ENCODE data around the gene CEP41.
A peak's percentile ranks its signal among the peaks of the same experiment; 100 is the strongest.

The CEP41 gene

GRCh38 chr7:130369110-130369711, 71.6 kb downstream of the CEP41 start:
- peak; percentile 72 to 85 for DNase-seq (ENCODE audit: low read depth in 1 of 2, low spot score in 1 of 2)

GRCh38 chr7:130367836-130368746, 72.7 kb downstream of the CEP41 start:
- H3K27ac ChIP-seq (replicated peaks), result no peak overlapping the region
- H3K4me3 ChIP-seq (replicated peaks; ENCODE audit: insufficient read depth, low read length), result no peak overlapping the region
- TF ChIP-seq SPI1 (IDR thresholded peaks at IDR 0.05; ENCODE audit: borderline replicate concordance, low read depth), result no peak
- TF ChIP-seq POLR2AphosphoS5 (IDR thresholded peaks at IDR 0.05; ENCODE audit: low read depth), result no peak
- no peak for TF ChIP-seq GABPA (IDR thresholded peaks at IDR 0.05; ENCODE audit: low read depth)
- no peak for TF ChIP-seq REST (IDR thresholded peaks at IDR 0.05; ENCODE audit: insufficient replicate concordance, low read depth)
- no peak for TF ChIP-seq CTCF (IDR thresholded peaks at IDR 0.05; ENCODE audit: insufficient read depth, low read length)
- H3K27me3 ChIP-seq (ENCODE audit: insufficient read depth, poor library complexity, severe bottlenecking), result no peaks in the 10 kb centered on the region
- no peak for DNase-seq (ENCODE audit: low read depth in 1 of 2, low spot score in 1 of 2)

More at GRCh38 chr7:130369110-130369711, 71.6 kb downstream of the CEP41 start:
- Histone ChIP-seq H3K4me3 (replicated peaks; ENCODE audit: insufficient read depth, low read length) (no peak overlapping the region), H3K27me3 (ENCODE audit: insufficient read depth, poor library complexity, severe bottlenecking) (no peaks in the 10 kb centered on the region), H3K27ac (replicated peaks) (peak overlapping the region; percentile 30)
- TF ChIP-seq GABPA (IDR thresholded peaks at IDR 0.05; ENCODE audit: low read depth), result no peak
- TF ChIP-seq CTCF (IDR thresholded peaks at IDR 0.05; ENCODE audit: insufficient read depth, low read length), result no peak
- peak; percentile 60 for TF ChIP-seq POLR2AphosphoS5 (IDR thresholded peaks at IDR 0.05; ENCODE audit: low read depth)
- no peak for TF ChIP-seq REST (IDR thresholded peaks at IDR 0.05; ENCODE audit: insufficient replicate concordance, low read depth)
- peak; percentile 91 for TF ChIP-seq SPI1 (IDR thresholded peaks at IDR 0.05; ENCODE audit: borderline replicate concordance, low read depth)

DNA sequence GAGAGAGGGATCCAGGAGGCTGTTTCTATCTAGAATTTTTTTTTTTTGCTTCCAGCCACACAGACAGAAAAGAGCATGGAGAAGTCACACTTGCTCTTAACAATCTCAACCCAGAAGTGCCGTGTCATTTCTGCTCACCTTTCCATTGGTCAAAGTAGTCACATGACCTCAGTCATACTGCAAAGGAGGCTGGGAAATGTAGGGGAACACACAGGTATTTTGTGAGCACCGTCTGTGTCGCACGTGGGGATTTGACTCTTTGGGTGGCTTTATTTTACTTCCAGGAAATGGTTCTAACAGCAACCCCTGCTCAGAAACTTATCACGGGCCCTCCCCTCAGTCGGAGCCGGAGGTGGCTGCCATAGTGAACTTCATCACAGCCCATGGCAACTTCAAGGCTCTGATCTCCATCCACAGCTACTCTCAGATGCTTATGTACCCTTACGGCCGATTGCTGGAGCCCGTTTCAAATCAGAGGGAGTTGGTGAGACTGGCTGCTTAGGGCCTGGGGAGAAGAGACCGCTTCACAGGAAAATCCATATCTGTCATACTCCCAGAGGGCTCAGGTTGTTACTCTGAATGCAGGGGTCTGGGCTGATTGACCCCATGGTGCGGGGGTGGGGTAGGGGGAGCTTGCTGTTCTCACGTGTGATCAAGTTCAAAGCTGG, 73.6 kb downstream of the CEP41 start:
- Histone ChIP-seq H3K27me3 (ENCODE audit: insufficient read depth, poor library complexity, severe bottlenecking) (no peaks in the 10 kb centered on the region), H3K27ac (replicated peaks) (no peak overlapping the region), H3K4me3 (replicated peaks; ENCODE audit: insufficient read depth, low read length) (no peak overlapping the region)
- DNase-seq (ENCODE audit: low read depth in 1 of 2, low spot score in 1 of 2), result no peak
- TF ChIP-seq SPI1 (IDR thresholded peaks at IDR 0.05; ENCODE audit: borderline replicate concordance, low read depth) (no peak), GABPA (IDR thresholded peaks at IDR 0.05; ENCODE audit: low read depth) (no peak)

GRCh38 chr7:130366564-130366963, 74.3 kb downstream of the CEP41 start:
- H3K4me3 ChIP-seq (replicated peaks; ENCODE audit: insufficient read depth, low read length), result no peak overlapping the region
- no peak for DNase-seq (ENCODE audit: low read depth in 1 of 2, low spot score in 1 of 2)
- TF ChIP-seq POLR2AphosphoS5 (IDR thresholded peaks at IDR 0.05; ENCODE audit: low read depth) (no peak), CTCF (IDR thresholded peaks at IDR 0.05; ENCODE audit: insufficient read depth, low read length) (no peak), REST (IDR thresholded peaks at IDR 0.05; ENCODE audit: insufficient replicate concordance, low read depth) (no peak), GABPA (IDR thresholded peaks at IDR 0.05; ENCODE audit: low read depth) (no peak), SPI1 (IDR thresholded peaks at IDR 0.05; ENCODE audit: borderline replicate concordance, low read depth) (no peak)
- H3K27ac ChIP-seq (replicated peaks), result no peak overlapping the region
- no peaks in the 10 kb centered on the region for H3K27me3 ChIP-seq (ENCODE audit: insufficient read depth, poor library complexity, severe bottlenecking)
